Measurements from ENCODE around the gene ITIH5. TPM values are rescaled to one million over a fixed set of nuclear protein-coding genes. Genes with fewer than 3 reads are reported as not detected.

The ITIH5 gene
- total and polyA plus RNA-seq, 2 of the 13 experiments (the other 11 are each of a cell fraction or from before 2014, with no cell fraction given), result 4.7 to 8.9 TPM

GRCh38 chr10:7700577-7701125 lies 33.9 kb upstream of the ITIH5 start (continued):
- no peak for TF ChIP-seq ZSCAN5A (CRISPR knock-in tag; IDR thresholded peaks at IDR 0.05; ENCODE audit: borderline replicate concordance)
- TF ChIP-seq ZGPAT (CRISPR knock-in tag; IDR thresholded peaks at IDR 0.05), result peak; percentile 96
- TF ChIP-seq MEIS1 (CRISPR knock-in tag; IDR thresholded peaks at IDR 0.05; ENCODE audit: borderline replicate concordance), result peak; percentile 80; the same call in 1 of the 2 replicates
- no peak for TF ChIP-seq ZBTB40 (IDR thresholded peaks at IDR 0.05)
- 0 out of 2 replicates have a peak, but pooled peaks have one; percentile 22 for TF ChIP-seq ZBTB40 (CRISPR knock-in tag; IDR thresholded peaks at IDR 0.05)
- TF ChIP-seq HNRNPLL (IDR thresholded peaks at IDR 0.05; ENCODE audit: low read depth, low read length, poor library complexity, severe bottlenecking), result no peak
- no peak for TF ChIP-seq SRSF4 (IDR thresholded peaks at IDR 0.05; ENCODE audit: low read depth, low read length, poor library complexity, severe bottlenecking)
- TF ChIP-seq ZNF770 (CRISPR knock-in tag; IDR thresholded peaks at IDR 0.05), result no peak
- TF ChIP-seq NFRKB (IDR thresholded peaks at IDR 0.05), result 0 out of 2 replicates have a peak, but pooled peaks have one; percentile 31
- TF ChIP-seq ZBTB33 (CRISPR knock-in tag; IDR thresholded peaks at IDR 0.05), result peak; percentile 49; the same call in 1 of the 2 replicates
